Measurements from ENCODE around the gene CALR3.

DNA sequence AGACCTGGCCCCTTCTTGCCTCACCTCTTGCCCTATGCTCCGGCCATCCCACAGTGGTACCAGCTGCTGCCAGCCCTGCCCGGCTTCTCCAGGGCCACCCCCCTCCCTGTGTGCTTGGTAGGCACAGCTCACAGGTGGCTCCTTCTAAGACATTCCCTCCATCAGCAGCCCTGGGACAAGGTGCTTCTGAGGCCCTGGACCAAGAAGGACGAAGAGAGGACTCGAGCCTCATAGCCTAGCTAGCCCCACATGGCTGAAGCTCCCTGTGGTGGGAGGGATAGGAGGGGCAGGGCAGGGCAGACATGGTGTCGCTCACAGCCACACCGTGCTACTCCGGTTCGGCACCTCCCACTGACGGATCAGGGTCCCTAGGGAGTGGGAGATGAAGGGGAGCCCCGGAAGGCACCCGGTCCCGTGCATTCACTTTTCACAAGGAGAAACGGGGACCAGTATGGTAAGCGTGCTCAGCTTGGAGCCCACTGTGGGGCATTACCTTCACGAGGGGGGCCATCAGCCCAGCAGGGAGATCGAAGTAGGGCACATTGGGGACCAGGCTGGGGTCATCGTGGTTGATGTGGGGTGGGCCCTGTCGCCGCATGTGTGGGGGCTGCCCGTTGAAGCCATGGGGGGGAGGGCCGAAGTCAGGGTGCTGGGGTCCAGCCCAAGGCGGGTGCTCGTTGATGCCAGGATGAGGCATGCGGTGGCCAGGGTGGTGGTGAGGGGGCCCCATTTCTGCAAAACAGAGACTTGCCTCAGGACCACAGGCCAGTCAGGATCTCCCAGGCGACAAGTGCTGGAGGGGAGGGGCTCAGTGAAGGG lies 26.8 kb upstream of the CALR3 start:
- TF ChIP-seq CTCF (IDR thresholded peaks at IDR 0.05) (no peak), POLR2AphosphoS5 (IDR thresholded peaks at IDR 0.05) (no peak), POLR2A (IDR thresholded peaks at IDR 0.05) (no peak)
